ENCODE results near the gene MAML2. TPM values are rescaled to one million over a fixed set of nuclear protein-coding genes. Genes with fewer than 3 reads are reported as not detected.

The MAML2 gene
- total RNA-seq, 1 experiment from 2014 or later = 22.7 TPM

- Mint-ChIP-seq H3K4me1 (ENCODE audit: low read depth, unreplicated experiment) (peaks cover 60% of the 10 kb centered on the region), H3K27me3 (ENCODE audit: unreplicated experiment) (no peaks in the 10 kb centered on the region), H3K9me3 (ENCODE audit: low read depth, unreplicated experiment) (no peaks in the 10 kb centered on the region), H3K27ac (ENCODE audit: unreplicated experiment) (peak overlapping the region; percentile 98), H3K36me3 (ENCODE audit: insufficient read depth, unreplicated experiment) (peaks cover 12% of the 10 kb centered on the region), H3K4me3 (ENCODE audit: low read depth, unreplicated experiment) (peak overlapping the region; percentile 60)
- TSS peak; percentile 80 for BruUV-seq (replicated peaks)
- no peak for TF ChIP-seq CTCF (IDR thresholded peaks at IDR 0.05; ENCODE audit: unreplicated experiment)
- DNase-seq = no peak
- CTCF ChIA-PET = interaction anchor here (0.6 to 1.7 kb wide), 2 partner anchors 8 to 36 kb away, joined by 4 to 18 read pairs; partner anchors contain the start of gene MAML2
- intact Hi-C loops (cut with micrococcal nuclease; ENCODE audit: unreplicated experiment) = loop anchor here (2.0 to 10.0 kb wide), 2 partner anchors 34 to 62 kb away; no protein-coding TSS in a partner anchor
These were observed 36.4 kb downstream of the MAML2 start for GRCh38 chr11:96306600-96306932.

DNA sequence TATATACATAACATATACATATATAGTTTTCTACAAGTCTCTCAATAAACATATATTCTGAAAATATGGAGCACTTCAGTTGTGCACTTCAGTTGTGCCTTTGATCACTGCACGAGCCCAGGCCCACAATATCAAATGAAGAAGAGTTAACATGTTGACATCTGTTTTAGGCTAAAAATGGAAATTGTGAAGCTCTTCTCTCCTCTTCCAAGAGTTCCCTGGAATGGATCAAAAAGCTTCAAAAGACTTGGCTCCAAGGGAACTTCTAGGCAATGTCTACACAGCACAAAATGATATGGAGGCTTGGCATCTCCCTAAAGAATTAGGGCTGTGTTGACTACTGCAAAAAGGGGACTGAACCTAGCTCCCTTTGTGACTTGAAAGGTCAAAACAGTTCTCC is 36.9 kb downstream of the MAML2 start:
- Mint-ChIP-seq H3K9me3 (ENCODE audit: low read depth, unreplicated experiment) (no peaks in the 10 kb centered on the region), H3K27ac (ENCODE audit: unreplicated experiment) (peak overlapping the region; percentile 98), H3K27me3 (ENCODE audit: unreplicated experiment) (no peaks in the 10 kb centered on the region), H3K4me3 (ENCODE audit: low read depth, unreplicated experiment) (no peak overlapping the region), H3K4me1 (ENCODE audit: low read depth, unreplicated experiment) (peaks cover 55% of the 10 kb centered on the region), H3K36me3 (ENCODE audit: insufficient read depth, unreplicated experiment) (peaks cover 12% of the 10 kb centered on the region)
- CTCF ChIA-PET = no interaction called here
- no peak for TF ChIP-seq CTCF (IDR thresholded peaks at IDR 0.05; ENCODE audit: unreplicated experiment)
- no TSS peak for BruUV-seq (replicated peaks)
- intact Hi-C loops (cut with micrococcal nuclease; ENCODE audit: unreplicated experiment) = loop anchor here (2.0 to 10.0 kb wide), 2 partner anchors 35 to 61 kb away; no protein-coding TSS in a partner anchor
- no peak for DNase-seq

GRCh38 chr11:96303980-96304379 is 39.0 kb downstream of the MAML2 start:
- Mint-ChIP-seq H3K9me3 (ENCODE audit: low read depth, unreplicated experiment) (no peaks in the 10 kb centered on the region), H3K27me3 (ENCODE audit: unreplicated experiment) (no peaks in the 10 kb centered on the region), H3K36me3 (ENCODE audit: insufficient read depth, unreplicated experiment) (peaks cover 12% of the 10 kb centered on the region), H3K4me1 (ENCODE audit: low read depth, unreplicated experiment) (peaks cover 61% of the 10 kb centered on the region), H3K4me3 (ENCODE audit: low read depth, unreplicated experiment) (no peak overlapping the region), H3K27ac (ENCODE audit: unreplicated experiment) (peak overlapping the region; percentile 59)
- DNase-seq = no peak
- intact Hi-C loops (cut with micrococcal nuclease; ENCODE audit: unreplicated experiment) = loop anchor here (10.0 kb wide), 1 partner anchor 59 kb away; no protein-coding TSS in a partner anchor
- TF ChIP-seq CTCF (IDR thresholded peaks at IDR 0.05; ENCODE audit: unreplicated experiment) = no peak
- no TSS peak for BruUV-seq (replicated peaks)
- CTCF ChIA-PET = no interaction called here

- H3K4me3 Mint-ChIP-seq (ENCODE audit: low read depth, unreplicated experiment) = no peak overlapping the region
- no peaks in the 10 kb centered on the region for H3K9me3 Mint-ChIP-seq (ENCODE audit: low read depth, unreplicated experiment)
- BruUV-seq (replicated peaks) = no TSS peak
- CTCF ChIA-PET = no interaction called here
- H3K27me3 Mint-ChIP-seq (ENCODE audit: unreplicated experiment) = no peaks in the 10 kb centered on the region
- H3K27ac Mint-ChIP-seq (ENCODE audit: unreplicated experiment) = peak overlapping the region; percentile 17
- peaks cover 13% of the 10 kb centered on the region for H3K36me3 Mint-ChIP-seq (ENCODE audit: insufficient read depth, unreplicated experiment)
- no peak for DNase-seq
- TF ChIP-seq CTCF (IDR thresholded peaks at IDR 0.05; ENCODE audit: unreplicated experiment) = no peak
- peaks cover 56% of the 10 kb centered on the region for H3K4me1 Mint-ChIP-seq (ENCODE audit: low read depth, unreplicated experiment)
- intact Hi-C loops (cut with micrococcal nuclease; ENCODE audit: unreplicated experiment) = loop anchor here (10.0 kb wide), 1 partner anchor 58 kb away; no protein-coding TSS in a partner anchor
These were observed 39.9 kb downstream of the MAML2 start for GRCh38 chr11:96303064-96303463.

All from Calu3 (cell line).